ENCODE results near the gene GNAQ.

GRCh38 chr9:78062710-78063109 is 31.1 kb upstream of the GNAQ start:
- TF ChIP-seq POLR2AphosphoS5 (IDR thresholded peaks at IDR 0.05; ENCODE audit: low read depth, low read length) (no peak), TAF1 (IDR thresholded peaks at IDR 0.05; ENCODE audit: borderline replicate concordance, insufficient read depth, low read length) (no peak)

Measured in PFSK-1 (cell line).